Measurements from ENCODE around the gene CFAP92. TPM values are rescaled to one million over a fixed set of nuclear protein-coding genes. Genes with fewer than 3 reads are reported as not detected.
"Not testable (repeated sequence)": the region's sequence is repeated elsewhere in the genome, so short reads cannot be mapped to it uniquely, and the experiment has no call there.

Gene CFAP92
- total RNA-seq, 4 donors from 2014 or later = 1.5 to 2.4 (median 1.7) TPM; not detected in 1

- peaks cover 3 to 7% (median 5%) of the 10 kb centered on the region in 4 donors for H3K4me1 ChIP-seq
- H3K27me3 ChIP-seq = no peaks in the 10 kb centered on the region
- no peaks in the 10 kb centered on the region for H3K9me3 ChIP-seq
- H3K4me3 ChIP-seq = no peak overlapping the region
- H3K36me3 ChIP-seq = no peaks in the 10 kb centered on the region
- TF ChIP-seq POLR2A (IDR thresholded peaks at IDR 0.05) (no peak), CTCF (IDR thresholded peaks at IDR 0.05) (no peak)
- no peak overlapping the region for H3K27ac ChIP-seq
- DNase-seq = no peak
These were observed 120.4 kb downstream of the CFAP92 start for GRCh38 chr3:128873244-128874022.

GRCh38 chr3:128872744-128873143 is 121.1 kb downstream of the CFAP92 start:
- no peak overlapping the region for H3K4me3 ChIP-seq
- H3K4me1 ChIP-seq = peaks cover 0 to under 1% (median 0%) of the 10 kb centered on the region in 4 donors
- no peak for DNase-seq
- H3K27ac ChIP-seq = no peak overlapping the region
- no peaks in the 10 kb centered on the region for H3K36me3 ChIP-seq
- no peaks in the 10 kb centered on the region for H3K9me3 ChIP-seq
- no peaks in the 10 kb centered on the region for H3K27me3 ChIP-seq
- TF ChIP-seq CTCF (IDR thresholded peaks at IDR 0.05) (no peak), POLR2A (IDR thresholded peaks at IDR 0.05) (no peak)

DNA sequence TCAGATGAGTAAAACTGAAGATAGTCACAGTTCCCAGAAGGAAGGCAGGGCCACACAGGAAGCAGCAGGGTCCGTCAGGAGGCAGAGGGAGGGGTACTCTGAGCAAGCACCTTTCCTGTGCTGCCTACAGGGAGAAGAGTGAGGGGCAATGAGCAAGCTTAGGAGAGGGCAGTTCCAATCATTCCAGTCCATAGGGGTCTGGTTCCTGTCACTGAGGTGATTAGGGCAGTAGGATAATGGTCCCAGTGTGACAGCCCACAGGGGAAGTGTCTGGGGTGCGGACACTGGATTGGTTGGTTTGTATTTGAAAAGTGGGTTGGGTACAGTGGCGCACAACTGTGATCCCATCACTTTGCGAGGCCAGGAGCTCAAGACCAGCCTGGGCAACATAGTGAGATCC is 121.6 kb downstream of the CFAP92 start:
- Histone ChIP-seq H3K4me1 (no peaks in the 10 kb centered on the region), H3K9me3 (no peaks in the 10 kb centered on the region), H3K27ac (no peak overlapping the region), H3K27me3 (no peaks in the 10 kb centered on the region), H3K4me3 (no peak overlapping the region), H3K36me3 (no peaks in the 10 kb centered on the region)
- no peak for DNase-seq
- TF ChIP-seq CTCF (IDR thresholded peaks at IDR 0.05) = no peak
- no peak for TF ChIP-seq POLR2A (IDR thresholded peaks at IDR 0.05)

DNA sequence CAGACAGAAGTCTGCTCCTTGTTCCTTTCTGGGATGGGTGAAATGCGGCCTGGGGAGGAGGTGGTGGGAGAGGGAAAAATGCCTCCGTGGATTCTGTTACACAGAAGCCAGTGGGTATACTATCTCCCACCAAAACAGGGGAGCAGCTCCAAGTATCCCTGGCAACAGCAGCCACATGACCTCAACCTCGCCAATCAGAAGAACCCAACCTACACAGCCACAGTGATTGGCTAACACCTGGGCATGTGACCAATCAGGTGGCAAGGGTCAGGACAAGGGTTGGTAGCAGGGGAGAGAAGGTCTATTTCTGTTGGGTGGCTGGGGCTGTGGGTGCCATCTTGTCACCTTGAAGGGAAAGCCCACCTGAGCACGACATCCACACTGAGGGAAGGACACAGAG is 123.5 kb downstream of the CFAP92 start:
- no peak for DNase-seq
- Histone ChIP-seq H3K36me3 (no peaks in the 10 kb centered on the region), H3K4me1 (no peaks in the 10 kb centered on the region), H3K9me3 (no peaks in the 10 kb centered on the region), H3K27me3 (no peaks in the 10 kb centered on the region), H3K27ac (no peak overlapping the region), H3K4me3 (no peak overlapping the region)
- TF ChIP-seq CTCF (IDR thresholded peaks at IDR 0.05) (no peak), POLR2A (IDR thresholded peaks at IDR 0.05) (no peak)

GRCh38 chr3:128867200-128868125 is 126.4 kb downstream of the CFAP92 start:
- DNase-seq = no peak
- Histone ChIP-seq H3K4me3 (no peak overlapping the region), H3K27me3 (no peaks in the 10 kb centered on the region), H3K4me1 (no peaks in the 10 kb centered on the region), H3K27ac (no peak overlapping the region), H3K36me3 (no peaks in the 10 kb centered on the region), H3K9me3 (no peaks in the 10 kb centered on the region)
- no peak for TF ChIP-seq CTCF (IDR thresholded peaks at IDR 0.05)
- no peak for TF ChIP-seq POLR2A (IDR thresholded peaks at IDR 0.05)

DNA sequence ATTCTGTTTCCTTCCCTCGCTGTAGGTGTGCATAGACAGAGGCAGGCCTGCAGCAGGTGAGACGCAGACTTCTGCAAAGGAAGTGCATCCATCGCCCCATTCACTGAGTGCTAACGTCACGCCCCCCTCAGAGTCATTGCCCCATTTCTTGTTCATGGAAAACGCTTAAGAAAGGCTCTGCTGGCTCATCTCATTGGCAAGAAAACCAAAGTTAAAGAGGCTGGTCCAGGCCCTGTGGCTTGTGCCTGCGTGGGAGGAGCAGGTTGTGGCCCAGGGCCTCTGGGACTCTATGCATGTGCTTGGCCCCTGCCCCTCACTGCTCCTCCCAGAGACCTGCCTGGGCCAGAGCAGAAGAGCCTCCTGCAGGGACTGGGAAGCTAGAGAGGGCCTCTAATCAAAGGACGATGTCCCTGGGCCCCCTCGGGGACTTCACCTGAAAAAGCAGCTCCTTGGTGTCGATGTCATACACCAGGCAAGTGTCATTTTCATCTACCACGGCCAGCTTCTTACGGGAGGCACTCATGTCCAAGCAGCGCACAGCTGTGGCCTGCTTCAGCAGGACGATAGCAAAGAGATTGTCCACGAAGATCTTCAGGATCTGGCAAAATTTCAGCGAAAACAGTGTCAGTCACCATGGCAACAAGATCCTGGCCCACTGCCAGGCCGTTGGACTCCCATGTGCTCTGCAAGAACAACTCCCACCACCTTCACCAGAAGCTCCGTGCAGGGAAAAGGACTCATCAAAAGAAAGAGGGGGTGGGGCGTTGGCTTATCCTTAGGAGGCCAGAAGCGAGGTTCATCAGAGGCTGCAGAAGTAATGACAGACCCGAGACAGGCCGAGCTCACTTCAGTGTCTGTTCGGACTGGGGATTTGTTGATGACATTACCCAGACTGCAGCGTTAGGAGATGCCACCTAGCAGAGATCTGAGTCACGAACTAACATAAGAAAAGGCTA is 128.7 kb downstream of the CFAP92 start:
- not testable (repeated sequence) for H3K9me3 ChIP-seq, H3K27ac ChIP-seq, H3K4me3 ChIP-seq, H3K27me3 ChIP-seq, H3K4me1 ChIP-seq, DNase-seq, H3K36me3 ChIP-seq

Data from Peyer's patch (tissue), 4 donors.